NCI-H2227 (cell line): ENCODE measurements around the gene MRPS18A.

Experiments used
- DNase-seq: peaks from one replicate; lab custom pipeline; 2025; ENCODE audit not compliant: unreplicated experiment; lab: John Stamatoyannopoulos, UW

Gene MRPS18A

DNA sequence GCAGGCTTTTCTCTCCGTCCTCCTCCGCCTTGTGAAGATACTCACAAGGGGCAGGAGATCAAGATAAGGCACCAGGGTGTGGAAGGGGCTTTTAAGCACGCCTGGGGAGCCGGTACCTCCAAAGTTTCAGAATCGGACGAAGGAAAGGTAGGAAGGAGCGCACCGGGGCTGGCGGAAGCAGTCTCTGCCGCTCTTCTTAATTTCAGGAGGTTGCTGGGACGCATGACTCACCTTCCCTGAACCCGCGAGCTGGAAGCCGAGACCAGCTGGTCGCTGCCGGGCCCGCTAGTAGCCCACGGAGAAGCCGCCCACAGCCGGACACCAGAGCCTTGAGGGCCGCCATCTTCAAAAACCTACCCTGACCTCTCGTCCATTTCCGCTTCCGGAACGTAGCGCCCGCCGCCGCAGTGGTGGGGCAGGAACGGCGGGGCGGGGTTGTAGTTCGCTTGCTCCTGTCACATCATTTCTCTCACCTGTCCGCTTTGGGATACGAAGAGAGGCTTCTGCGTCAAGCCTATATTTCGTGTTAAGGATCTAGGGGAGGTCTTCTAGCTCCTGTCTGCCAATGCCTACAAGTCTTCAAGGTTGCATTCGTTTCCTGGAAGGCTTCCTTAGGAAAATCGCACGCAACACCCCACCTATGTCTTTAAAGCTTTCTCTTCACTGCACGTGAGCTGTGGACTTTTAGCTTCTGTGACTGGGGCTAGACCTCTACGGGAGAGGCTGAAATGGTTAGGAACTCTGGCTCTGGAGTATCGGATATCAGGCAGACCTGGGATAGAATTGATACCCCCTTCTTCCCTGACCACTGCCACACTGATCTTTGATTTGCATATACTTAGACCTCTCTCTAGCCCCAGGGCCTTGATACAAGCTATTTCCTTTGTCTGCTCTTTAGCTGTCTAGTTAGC lies at the start of gene MRPS18A:
MRPS18A (minus strand) TSS at position 355 of the 911 bp plus-strand sequence; CDS start at position 343, 12 bp downstream.
- peak; percentile 69 for DNase-seq

DNA sequence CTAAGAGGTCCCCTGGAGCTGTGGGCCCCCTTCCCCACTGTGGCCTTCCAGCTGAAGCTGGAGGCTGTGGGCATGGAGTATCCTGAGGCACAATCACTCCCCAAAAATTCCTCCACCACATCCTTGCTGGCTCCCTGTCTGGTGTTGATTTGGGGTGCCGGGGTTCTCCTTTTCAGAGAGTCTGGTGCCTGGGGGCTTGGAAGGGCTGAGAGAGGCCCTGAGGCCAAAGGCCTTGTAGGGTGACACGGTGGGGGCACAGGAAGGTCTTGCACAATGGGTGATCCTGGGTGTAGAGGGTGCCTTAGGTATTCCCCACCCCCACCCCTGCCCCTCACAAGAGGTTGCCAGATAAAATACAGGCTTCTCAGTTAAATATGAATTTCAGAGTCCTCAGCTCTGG lies 49.3 kb upstream of the MRPS18A start:
- no peak for DNase-seq

DNA sequence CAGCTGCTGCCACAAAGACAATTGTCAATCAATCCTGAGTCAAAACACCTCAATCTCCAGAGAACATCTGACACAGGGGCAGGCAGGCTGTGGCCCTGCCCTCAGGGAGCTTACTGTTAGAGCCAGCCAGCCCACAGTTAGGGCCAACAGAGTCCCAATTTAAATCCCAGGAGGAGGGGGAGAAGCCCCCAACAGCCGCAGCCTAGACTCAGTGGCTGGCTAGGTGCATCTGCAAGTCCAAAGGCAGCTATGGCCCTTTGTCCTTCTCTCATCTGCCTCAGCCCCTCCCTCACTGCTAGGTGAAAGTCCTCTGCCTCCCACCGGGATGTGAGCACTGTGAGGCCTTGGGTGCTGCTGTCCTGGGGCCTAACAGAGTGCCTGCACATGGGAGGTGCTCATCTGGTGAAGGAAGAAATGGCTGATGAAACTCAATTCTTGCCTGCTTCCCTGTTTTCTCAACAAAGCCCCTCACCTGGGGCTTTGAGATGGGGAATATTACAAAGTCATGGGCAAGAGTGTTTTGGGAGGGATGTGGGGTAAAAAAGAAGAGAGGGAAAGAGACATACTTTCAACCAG lies 48.7 kb upstream of the MRPS18A start:
- DNase-seq: no peak

DNA sequence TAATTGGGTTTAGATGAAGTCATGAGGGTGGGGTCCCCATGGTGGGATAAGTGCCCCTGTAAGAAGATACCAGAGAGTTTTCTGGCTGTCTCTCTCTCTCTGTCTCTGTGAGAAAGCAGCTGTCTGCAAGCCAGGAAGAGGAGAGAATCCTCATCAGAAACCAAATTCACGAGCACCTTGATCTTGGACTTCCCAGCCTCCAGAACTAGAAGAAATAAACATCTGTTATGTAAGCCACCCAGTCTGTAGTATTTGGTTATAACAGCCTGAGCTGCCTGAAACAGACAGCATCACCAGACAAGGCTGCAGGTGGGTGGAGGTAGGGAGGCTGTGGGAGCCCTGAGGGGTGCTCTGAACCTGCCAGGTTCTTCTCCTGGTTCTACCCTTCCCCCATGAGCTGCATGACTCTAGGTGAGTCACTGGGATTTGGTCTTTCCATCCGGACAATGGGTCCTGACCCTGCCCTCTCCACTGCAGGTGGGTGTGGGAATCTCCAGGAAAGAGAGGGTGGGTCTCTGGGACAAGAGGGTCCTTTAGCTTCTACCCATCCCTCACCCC lies 48.1 kb upstream of the MRPS18A start:
- DNase-seq: no peak

DNA sequence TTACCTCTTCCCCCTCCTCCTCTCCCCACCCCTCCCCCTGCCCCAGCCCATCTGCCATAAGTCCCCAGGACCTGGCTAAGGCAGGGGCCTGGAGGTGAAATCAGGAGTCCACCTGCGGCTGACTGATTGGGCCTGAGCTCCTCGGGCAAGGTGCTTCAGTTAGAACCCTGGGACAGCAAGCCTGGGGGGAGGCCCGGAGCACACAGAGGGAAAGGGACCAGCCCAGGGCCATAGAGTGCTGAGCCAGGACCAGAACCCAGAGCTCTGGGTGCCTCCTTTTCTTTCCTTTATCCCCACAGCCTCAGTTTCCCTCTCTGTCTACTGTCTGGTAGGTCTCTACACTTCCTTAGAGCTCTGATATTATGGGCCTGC lies 46.7 kb upstream of the MRPS18A start:
- DNase-seq: no peak

DNA sequence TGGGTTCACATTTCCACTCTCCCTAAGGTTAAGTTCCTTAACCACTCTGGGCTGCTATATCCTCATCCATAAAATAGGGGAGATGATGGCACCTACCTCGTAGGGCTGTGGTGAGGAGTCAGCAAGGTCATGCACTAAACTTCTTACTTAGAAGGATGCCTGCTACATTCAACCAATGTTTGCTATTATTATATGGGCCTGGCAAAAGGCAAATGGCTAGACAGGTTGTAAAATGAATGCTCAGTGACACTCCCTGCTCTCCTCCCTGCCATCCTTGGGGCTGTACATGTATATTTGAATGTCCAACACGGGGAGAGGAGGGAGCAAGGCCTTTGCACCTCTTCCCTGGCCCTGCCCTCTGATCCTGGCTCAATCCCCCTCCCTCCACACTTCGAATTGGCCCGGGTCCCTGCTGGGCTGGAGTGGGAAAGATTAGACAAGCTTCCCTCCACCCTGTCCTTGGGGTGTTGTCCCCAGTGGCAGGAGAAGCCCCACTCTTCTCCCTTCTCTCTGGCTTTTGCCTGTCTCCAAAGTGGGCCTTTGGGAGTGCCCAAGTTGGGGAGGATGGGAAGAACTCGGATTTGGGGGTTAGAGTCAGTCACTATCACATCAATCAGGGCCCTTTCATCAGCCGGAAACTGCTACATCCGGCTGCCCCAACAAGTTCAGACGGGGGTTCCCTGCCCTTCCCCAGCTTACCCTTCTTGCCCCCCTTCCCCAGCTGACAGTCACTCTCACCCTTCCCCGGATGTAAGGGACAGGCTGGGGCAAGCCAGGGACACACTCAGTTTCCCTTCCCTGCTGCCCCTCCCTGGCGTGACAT lies 46.1 kb upstream of the MRPS18A start:
- no peak for DNase-seq

DNA sequence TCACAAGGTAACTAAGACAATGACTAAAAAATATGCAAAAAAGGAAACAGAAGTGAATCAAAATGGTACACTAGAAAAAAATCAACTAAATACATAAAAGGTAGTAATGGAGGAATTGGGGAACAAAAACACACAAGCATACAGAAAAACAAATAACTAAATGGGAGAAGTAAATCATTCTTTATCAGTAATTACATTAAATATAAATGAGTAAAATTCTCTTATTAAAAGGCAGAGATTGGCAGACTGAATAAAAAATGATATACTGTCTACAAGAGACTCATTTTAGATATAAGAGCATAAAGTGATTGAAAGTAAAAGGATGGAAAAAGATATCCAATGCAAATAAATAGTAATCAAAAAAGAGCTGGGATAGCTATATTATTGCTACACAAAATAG lies 43.0 kb upstream of the MRPS18A start:
- DNase-seq: no peak

DNA sequence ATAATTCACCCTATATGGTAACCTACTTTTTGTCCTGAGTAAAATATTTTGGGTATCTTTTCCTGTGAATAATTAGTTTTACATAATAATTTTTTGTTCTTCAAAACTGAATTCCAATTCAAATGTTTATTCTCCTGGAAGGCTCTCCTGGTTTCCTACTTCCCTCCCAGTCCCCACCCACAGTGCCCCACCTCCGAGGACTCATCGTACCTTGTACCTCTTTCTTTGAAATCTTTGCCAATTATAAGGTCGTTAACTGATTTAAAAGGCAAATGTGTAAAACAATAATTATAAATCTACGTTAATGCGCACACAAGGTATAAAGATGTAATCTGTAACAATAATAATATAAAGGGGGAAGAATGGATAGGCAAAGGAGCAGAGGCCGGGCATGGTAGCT lies 41.9 kb upstream of the MRPS18A start:
- no peak for DNase-seq

DNA sequence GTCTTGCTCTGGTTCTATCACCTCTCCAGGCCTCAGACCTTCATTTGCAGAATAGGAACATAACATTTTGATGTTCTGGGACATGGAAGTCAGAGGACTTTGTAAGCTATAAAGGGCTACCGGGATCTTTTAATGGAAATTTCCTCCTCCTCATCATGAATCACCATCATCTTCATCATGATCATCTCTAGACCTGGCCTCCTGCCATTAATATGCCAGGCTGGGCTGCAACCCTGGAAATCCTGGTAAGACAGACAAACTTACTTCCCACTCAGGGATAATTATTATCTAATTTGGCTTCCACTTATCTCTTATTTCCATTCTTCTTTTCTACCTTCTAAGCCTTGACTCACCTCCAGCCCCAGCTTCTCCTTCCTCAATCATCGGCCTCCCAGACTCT lies 41.0 kb upstream of the MRPS18A start:
- DNase-seq: no peak

DNA sequence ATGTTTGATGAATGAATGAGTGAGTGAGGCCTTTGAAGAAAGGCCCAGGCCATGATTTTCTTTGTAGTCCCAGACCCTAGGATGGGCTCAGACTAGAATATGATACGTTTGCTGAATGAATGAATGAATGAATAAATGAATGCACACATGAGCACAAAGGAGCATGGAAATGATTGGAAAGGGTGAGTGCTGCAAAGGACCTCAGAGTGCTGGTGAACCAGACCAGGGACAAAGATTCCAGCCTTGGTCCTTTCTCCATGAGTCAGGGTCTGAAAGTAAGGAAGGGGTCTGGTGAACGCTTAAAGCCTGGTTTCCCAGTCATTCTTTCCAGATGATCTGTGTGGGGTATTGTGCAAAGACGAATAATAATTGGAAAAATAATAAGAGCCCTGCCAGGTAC lies 40.0 kb upstream of the MRPS18A start:
- DNase-seq: no peak

DNA sequence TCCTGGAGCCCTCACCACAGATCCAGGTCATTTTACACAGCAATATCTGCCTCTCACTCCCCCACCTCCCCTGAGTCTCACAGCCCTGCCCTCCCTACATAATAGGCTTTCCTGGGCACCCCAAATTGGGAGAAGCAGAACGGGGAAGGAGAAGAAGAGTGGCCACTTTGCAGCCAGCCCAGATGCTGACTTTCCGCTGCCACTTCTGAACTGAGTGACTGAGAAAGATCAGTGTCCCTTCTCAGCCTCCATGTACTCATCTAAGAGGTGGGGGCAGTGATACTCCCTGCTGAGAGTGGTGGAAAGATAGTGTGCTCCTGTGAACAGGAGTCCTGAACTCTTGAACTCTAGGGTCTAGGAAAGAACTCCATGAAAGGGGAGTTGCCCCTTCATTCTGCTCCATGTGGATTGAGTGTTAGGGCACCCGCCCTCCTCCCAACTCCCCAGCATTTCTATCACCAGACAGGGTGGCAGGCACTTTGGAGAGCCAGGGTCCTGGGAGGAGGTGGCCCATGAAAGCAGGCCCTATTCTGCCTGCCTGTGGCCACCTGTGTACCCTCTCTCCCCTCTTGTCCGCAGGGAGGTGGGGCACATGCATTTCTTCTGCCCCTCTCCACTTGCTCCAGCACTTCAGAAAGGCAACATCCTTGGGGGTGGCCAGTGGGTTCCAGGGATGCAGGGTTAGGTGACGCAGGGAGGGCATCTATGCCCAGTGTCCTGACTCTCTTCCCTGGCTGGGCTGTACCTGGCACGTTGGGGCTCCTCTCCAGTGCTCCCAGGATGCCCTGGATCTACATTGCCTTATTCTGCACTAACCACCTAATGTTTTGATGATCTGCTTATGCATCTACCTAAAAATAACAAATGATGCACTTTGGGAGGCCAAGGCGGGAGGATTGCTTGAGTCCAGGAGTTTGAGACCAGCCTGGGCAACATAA lies 38.3 kb upstream of the MRPS18A start:
- no peak for DNase-seq

DNA sequence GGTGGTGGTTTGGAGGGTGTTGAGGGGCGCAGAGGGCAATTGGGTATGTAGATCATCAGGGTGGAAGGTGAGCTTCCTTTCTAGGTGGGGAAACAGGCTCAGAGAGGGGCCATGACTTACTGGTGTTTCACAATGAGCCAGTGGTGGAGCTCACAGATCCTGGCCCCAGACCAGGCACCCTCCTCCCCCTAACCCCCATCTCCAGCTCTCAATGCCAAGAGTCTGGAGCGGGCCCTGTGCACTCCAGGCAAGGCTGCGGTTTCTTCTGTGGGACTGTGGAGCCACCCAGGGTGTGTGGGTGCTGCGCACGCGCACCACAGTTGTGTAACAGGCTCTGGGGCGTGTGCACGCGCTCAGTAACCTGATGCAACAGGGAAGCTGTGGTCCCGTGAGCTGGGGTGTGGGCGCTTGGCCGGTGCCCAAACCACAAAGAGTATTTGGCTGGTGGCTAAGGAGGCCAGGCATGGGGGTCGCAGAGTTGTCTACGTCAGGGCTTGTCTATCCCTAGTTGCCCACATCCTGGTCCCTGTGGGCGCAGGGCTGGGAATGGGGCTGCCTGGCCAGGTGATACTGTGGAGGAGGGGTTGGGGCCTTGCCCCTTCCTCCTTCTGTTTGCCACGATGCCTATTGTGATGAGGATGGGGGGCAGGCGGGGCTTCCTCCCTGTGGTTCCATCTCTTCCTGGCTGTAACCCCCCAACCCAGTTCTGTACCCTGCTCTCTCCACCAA lies 37.5 kb upstream of the MRPS18A start:
- DNase-seq: no peak

DNA sequence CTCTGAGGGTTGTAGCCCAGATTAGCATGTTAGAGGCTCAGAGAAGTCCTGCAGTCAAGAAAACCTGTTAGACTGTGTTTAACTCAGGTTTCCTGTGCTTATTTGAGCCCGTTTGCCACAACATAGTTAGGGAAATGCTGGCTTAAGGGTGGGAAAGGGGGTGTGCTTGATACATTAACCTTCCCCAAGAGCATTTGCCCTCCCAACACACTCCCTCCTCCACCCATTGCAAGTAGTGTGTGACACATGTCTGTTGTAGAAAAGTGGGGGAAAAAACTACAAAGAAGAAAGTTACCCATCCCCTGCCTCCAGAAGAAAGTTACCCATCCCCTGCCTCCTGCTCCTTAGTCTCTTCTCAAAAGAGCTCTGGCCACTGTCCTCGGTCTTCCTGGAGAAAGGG lies 36.8 kb upstream of the MRPS18A start:
- DNase-seq: no peak

DNA sequence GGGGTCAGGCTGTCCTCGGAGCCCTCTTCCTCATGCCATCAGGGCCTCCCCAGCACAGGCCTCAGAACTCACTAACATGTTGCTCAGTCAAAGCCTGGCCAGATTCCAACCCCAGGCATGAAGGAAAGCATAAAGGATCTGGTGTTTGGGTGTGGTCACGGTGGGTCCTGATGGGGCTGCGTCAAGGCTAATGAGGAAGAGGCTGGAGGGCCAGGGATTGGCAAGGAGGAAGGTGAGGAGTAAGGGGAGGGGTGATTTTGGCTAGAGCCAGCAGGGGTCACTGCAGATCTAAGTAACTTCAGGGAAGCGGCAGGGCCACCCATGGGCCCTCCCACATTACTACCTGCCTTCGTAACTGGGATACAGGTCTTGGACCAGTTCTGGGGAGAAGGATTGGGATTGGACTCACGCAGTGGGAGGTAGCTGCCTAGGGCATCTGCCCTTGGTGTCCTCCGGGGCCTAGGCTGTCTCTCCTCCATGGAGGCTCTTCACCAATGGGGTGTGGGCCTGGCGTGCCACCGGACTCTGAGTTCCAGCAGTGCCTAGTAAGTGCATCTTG lies 36.2 kb upstream of the MRPS18A start:
- DNase-seq: peak; percentile 13

DNA sequence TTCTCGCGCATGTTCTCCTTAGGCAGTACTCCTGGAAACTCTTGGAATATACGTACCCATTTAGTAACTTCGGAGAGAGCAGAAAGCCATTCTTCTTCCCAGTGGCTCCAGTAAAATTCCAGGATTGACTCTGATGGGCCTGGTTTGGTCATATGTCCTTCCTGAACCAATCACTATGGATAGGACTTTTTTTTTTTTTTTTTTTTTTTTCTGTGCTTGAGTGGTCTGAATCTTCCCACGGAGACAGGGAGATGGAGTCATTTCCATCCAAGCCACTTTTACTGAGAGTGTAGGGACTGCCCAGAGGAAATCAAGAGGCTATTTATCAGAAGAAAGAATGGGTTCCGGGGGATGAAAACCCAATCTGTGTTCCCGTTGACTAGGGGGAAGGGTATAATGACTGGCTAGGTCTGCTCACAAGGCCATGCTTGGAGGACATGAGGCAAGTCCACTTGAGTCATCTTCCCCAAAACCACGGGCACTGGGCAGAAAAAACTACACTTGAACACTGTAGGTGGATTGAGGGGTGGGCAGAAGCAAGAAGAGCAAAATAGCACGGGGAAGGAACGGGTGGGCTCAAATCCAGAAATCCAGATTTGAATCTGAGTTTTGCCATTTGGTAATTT lies 35.4 kb upstream of the MRPS18A start:
- no peak for DNase-seq

DNA sequence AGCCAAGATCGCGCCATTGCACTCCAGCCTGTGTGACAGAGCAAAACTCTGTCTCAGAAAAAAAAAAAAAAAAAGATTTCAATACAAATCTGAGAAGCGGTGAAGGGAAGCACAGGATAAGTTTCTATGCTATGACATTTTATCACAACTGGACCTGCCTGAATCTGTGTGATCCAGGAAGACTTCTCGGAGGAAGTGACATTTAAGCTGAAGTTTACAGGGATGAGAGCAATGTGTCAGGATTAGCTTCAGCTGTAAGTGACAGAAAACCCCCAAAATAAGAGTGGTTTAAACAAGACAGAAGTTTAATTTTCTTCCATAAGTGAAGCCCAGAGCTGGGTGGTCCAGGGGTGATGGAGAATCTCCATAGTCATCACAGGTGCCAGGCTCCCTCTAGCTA lies 33.4 kb upstream of the MRPS18A start:
- no peak for DNase-seq

DNA sequence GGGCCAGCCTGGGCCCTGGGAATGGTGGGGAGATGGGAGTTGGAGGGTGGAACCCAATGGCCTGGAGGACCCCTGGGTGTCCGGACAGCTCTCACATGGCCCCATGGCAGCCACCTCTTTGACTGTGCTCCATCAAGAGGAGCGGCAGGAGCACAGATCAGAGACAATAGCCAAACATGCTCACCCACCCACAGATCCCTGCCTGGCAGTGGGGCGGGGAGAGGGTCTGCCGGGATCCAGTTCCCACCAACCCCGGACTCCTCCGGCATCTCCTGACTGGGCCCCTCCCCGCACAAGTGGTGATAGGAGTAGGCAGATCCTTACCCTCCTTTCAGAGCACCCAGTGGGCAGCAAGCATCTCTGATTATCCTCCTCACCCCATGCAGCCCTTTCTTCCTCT lies 31.9 kb upstream of the MRPS18A start:
- DNase-seq: no peak

DNA sequence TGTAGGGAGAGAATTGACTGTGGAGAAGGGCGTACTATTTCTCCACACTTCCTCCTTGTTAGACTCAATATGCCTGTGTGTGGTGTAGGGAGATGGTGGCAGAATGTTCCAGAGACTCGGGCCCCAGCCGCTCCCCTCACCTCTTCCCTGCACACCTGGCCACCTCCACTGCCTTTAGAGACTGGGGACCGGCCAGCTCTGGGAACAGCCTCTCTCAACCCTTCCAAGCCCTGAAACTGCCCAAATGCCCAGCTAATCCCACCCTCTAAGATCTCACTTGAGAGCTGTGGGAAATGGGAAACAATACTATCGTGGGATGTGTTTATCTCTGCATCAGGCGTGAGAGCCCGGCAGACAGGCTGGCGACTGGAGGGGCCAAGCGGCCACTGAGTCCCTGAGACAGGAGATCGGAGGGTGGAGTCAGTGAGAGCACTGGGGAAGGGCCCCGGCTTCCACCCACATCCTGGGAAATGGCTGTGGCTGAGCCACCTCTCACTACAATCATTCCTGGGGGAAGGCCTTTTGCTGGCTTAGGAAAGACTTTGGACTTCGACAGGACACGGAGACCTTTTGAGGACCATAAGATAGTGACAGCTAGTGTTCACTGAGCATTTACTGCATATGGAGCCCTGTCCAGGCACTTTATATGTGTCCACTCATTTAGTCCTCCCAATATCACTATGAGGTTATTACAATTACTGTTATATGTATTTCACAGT lies 31.0 kb upstream of the MRPS18A start:
- no peak for DNase-seq
